GM12801 (cell line): Measurements from ENCODE around the gene FBN2.

Experiments used
- CTCF ChIP-seq: IDR thresholded peaks from one replicate; pipeline ENCODE4 v1.5.1; 2011; ENCODE audit warnings: control low read depth; ENCODE audit not compliant: insufficient read length; ENCODE audit errors: extremely low read depth

Gene FBN2

GRCh38 chr5:128328446-128328845 is 209.6 kb downstream of the FBN2 start:
- no peak for TF ChIP-seq CTCF

- TF ChIP-seq CTCF: no peak
Measured at GRCh38 chr5:128328007-128328406, 210.0 kb downstream of the FBN2 start.

GRCh38 chr5:128318691-128319090 is 219.4 kb downstream of the FBN2 start:
- no peak for TF ChIP-seq CTCF

GRCh38 chr5:128317481-128317880 is 220.6 kb downstream of the FBN2 start:
- no peak for TF ChIP-seq CTCF

GRCh38 chr5:128315671-128316070 is 222.4 kb downstream of the FBN2 start:
- TF ChIP-seq CTCF: no peak

- TF ChIP-seq CTCF: no peak
Measured at GRCh38 chr5:128305341-128305740, 232.7 kb downstream of the FBN2 start.

GRCh38 chr5:128304791-128305190 is 233.3 kb downstream of the FBN2 start:
- no peak for TF ChIP-seq CTCF

GRCh38 chr5:128304088-128304487 is 234.0 kb downstream of the FBN2 start:
- no peak for TF ChIP-seq CTCF
